NCI-H1417 (cell line): Measurements from ENCODE around the gene SERHL2.
"Not testable (repeated sequence)": the region's sequence is repeated elsewhere in the genome, so short reads cannot be mapped to it uniquely, and the experiment has no call there.

Experiments used
- DNase-seq, 3 experiments: peaks; one replicate each; lab custom pipeline; 2025; lab: John Stamatoyannopoulos, UW

Gene SERHL2

GRCh38 chr22:42535082-42535731 lies 18.5 kb upstream of the SERHL2 start:
- peak in 1 of 3 experiments; percentile 8 for DNase-seq

GRCh38 chr22:42536166-42536565 lies 17.6 kb upstream of the SERHL2 start:
- DNase-seq, result no peak

GRCh38 chr22:42536634-42537033 lies 17.1 kb upstream of the SERHL2 start:
- not testable (repeated sequence) for DNase-seq

DNA sequence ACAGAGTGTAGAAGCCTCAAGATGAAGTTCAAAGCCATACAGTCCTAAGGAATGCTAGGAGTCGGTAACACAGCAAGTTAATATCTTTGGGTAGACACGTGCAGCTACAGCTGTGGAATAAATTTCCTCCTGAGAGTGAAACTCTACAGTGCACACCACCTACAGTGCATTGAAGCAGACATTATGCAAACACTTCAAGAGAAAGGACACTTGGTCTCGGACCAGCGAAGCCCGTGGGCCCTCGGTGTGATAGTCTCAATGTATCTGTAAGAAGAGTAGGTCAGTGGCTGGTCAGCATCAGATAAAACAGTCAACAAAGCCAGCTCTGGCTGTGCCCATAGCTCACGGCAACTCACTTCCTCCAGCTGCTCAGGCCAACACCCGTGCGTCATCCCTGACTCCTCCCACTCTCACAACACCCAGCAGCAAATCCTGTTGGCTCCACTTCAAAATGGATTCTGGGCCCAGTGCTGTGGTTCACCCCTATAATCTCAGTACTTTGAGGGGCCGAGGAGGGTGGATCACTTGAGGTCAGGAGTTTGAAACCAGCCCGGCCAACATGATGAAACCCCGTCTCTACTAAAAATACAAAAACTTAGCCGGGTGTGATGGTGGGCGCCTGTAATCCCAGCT lies 16.4 kb upstream of the SERHL2 start:
- DNase-seq, result not testable (repeated sequence)

GRCh38 chr22:42539236-42539771 lies 14.5 kb upstream of the SERHL2 start:
- DNase-seq, result not testable (repeated sequence)

DNA sequence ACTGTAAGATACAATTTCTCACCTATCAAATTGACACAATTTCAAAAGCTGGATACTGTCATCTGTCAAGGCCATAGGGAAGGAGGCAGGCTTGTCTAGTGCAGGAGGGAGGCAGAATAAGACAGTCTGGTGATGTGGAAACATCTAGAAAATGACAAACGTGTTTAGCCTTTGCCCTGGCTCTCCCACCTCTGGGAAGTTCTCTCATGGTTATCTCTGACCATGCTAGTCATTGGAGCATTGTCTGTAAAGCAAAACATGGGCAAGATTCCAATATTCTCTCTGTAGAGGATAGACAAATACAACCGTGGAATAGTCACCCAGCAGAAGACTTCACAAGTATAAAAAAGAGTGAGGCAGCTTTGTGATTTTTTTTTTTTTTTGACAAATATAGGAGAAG lies 9.1 kb upstream of the SERHL2 start:
- DNase-seq, result no peak

DNA sequence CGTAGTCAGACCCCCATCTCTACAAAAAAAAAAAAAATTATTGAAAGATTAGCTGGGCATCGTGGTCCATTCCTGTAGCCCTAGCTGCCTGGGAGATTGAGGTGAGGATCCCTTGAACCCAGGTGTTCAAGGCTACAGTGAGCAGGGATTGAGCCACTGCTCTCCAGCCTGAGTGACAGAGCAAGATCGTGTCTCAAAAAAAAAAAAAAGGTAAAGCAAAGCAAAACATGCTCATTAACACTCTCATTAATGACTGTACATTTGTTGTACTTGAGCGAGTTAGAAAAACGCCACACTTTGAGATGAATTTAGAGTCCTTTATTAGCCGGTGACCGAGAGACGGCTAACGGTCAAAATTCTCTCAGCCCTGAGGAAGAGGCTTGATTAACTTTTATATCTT lies 6.2 kb upstream of the SERHL2 start:
- DNase-seq, result no peak

DNA sequence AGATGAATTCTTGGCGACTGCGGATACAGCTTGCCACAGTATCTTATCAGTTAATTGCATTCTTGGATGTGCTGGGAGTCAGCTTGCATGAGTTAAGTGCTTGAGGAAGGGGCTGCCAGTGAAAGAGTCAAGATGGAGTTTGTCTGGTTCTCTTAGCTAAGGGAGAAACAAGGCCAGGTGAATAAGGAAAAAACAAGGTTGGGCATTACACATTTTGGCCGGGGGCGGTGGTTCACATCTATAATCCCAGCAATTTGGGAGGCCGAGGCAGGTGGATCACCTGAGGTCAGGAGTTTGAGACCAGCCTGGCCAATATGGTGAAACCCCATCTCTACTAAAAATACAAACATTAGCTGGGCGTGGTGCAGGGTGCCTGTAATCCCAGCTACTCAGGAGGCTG lies 5.6 kb upstream of the SERHL2 start:
- DNase-seq, result not testable (repeated sequence)

DNA sequence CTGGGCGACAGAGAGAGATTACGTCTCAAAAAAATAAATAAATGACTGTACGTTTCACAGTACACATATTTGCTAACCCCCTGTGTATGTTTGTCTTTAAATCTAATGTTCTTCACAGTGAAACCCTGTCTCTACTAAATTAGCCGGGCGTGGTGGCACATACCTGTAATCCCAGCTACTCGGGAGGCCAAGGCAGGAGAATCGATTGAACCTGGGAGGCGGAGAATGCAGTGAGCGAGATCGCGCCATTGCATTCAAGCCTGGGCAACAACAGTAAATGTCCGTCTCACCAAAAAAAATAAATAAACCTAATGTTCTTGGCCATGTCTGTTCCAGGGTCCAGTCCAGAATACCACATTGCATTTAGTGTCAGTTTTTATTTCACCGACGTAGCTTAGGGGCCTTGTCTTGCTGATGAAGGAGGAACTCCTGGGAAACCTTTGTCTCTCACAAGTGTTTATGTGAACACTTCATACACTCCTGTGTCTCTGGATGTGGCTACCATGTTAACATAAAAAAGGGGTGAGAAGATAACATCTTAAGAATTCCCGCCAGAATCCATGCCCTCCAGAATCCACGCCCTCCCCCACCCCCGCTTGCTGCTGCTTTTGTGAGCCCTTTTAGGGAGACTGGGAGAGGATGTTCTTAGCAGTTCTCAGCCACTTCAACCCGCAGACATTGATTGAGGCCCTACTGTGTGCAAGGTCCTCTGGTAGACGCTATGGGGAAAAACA lies 5.0 kb upstream of the SERHL2 start:
- no peak for DNase-seq

- DNase-seq, result no peak
These were observed 4.3 kb upstream of the SERHL2 start for GRCh38 chr22:42549331-42550060.

DNA sequence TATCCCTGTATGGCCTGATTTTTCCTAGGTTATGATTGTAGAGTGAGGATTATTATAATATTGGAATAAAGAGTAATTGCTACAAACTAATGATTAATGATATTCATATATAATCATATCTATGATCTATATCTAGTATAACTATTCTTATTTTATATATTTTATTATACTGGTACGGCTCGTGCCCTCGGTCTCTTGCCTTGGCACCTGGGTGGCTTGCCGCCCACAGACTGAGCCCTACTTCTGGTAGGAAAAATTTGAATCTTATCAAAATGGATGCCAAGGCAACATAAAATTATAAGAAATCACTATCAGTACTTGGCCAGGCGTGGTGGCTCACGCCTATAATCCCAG lies 1.5 kb upstream of the SERHL2 start:
- DNase-seq, result not testable (repeated sequence)

GRCh38 chr22:42560381-42560780 lies 6.6 kb downstream of the SERHL2 start:
- no peak for DNase-seq

DNA sequence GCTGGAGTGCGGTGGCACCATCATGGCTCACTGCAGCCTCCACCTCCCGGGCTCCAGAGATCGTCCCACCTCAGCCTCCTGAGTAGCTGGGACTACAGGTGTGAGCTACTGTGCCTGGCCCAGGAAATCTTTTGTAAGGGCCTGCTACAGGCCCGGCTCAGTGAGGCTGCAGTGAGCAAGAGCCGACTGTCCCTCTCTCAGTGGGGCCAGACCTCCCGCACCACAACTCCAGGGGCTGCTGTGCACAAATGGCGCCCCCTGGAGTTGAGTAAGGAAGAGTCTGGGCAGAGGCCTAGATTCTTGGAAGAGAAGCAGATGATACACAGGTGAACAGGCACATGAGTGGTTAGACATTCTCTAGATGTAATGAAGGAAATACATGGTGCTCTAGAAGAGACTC lies 7.0 kb downstream of the SERHL2 start:
- DNase-seq, result no peak

DNA sequence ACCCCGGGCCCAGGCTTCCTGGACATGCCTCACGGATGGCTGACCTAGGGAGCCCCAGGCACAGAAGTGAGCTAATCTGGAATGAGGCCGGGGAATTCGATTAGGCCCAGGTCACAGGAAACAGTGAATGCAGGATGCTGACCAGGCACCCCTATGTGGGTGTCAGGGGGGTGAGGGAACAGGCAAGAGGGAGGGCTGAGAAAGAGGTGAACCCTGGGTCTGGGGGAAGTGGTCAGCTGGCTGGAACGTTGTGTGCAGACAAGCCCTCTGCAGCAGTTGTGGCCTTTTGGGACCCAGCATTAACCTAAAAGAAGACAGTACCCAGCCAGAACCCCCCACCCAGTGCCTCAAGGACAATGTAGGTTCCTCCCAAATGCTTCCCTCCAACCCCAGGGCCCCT lies 8.1 kb downstream of the SERHL2 start:
- no peak for DNase-seq

- no peak for DNase-seq
These were observed 8.5 kb downstream of the SERHL2 start for GRCh38 chr22:42562279-42562678.

- no peak for DNase-seq
These were observed 8.9 kb downstream of the SERHL2 start for GRCh38 chr22:42562684-42563083.

DNA sequence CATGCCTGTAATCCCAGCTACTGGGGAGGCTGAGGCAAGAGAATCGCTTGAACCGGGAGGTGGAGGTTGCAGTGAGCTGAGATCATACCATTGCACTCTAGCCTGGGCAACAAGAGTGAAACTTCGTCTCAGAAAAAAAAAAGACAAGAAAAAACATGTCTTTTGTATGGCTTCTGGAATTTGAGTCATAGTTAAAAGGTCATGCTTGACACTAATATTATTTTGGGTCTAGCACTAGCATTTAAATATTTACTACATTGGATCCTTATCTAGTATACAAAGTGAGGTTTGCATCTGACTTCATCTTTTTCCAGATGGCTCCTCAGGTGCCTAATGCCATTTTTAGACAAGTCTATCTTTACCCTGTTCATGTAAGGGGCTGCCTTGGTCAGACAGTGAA lies 10.2 kb downstream of the SERHL2 start:
- not testable (repeated sequence) for DNase-seq

- no peak for DNase-seq
These were observed 10.9 kb downstream of the SERHL2 start for GRCh38 chr22:42564699-42565098.

GRCh38 chr22:42565956-42566355 lies 12.2 kb downstream of the SERHL2 start:
- no peak for DNase-seq

DNA sequence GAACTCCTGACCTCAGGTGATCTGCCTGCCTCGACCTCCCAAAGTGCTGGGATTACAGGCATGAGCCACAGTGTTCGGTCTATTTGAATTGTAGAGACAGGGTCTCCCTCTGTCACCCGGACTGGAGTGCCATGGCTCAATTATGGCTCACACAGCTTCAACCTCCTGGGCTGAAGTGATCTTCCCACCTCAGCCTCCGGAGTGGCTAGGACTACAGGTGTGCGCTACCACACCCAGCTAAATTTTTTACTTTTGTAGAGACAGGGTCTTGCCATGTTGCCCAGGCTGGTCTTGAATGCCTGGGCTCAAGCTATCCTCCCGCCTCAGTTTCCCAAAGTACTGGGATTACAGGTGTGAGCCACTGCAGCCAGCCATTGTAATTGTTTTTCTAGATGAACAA lies 14.2 kb downstream of the SERHL2 start:
- not testable (repeated sequence) for DNase-seq

- not testable (repeated sequence) for DNase-seq
These were observed 16.8 kb downstream of the SERHL2 start for GRCh38 chr22:42570580-42570979.

- not testable (repeated sequence) for DNase-seq
These were observed 17.3 kb downstream of the SERHL2 start for GRCh38 chr22:42571068-42571467.
